ENCODE measurements around the gene IL4.
"Not testable (repeated sequence)": the region's sequence is repeated elsewhere in the genome, so short reads cannot be mapped to it uniquely, and the experiment has no call there.

The IL4 gene

GRCh38 chr5:132673939-132674630 is at the start of gene IL4:
IL4 (plus strand) TSS chr5:132673989; CDS start chr5:132674051, 62 bp downstream.
- DNase-seq, result peak; percentile 18

GRCh38 chr5:132627470-132627869 is 46.3 kb upstream of the IL4 start:
- DNase-seq, result no peak

DNA sequence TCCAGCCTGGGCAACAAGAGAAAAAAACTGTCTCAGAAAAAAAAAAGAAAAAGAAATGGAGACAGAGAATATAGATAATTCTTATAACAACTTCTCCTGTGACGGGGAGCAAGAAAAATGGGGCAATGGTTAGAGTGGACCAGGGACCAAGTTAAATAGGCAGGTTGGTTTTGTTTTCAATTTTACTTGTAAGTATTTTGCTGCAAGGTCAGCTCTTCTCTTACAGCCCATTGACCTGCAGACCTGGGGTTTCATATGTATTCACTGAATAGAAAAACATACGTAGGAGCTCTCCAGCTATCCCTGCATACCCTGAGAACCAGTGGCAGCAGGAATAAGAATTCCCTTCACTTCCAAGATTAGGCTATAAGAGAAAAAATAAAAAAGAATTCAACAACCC is 45.0 kb upstream of the IL4 start:
- DNase-seq, result no peak

DNA sequence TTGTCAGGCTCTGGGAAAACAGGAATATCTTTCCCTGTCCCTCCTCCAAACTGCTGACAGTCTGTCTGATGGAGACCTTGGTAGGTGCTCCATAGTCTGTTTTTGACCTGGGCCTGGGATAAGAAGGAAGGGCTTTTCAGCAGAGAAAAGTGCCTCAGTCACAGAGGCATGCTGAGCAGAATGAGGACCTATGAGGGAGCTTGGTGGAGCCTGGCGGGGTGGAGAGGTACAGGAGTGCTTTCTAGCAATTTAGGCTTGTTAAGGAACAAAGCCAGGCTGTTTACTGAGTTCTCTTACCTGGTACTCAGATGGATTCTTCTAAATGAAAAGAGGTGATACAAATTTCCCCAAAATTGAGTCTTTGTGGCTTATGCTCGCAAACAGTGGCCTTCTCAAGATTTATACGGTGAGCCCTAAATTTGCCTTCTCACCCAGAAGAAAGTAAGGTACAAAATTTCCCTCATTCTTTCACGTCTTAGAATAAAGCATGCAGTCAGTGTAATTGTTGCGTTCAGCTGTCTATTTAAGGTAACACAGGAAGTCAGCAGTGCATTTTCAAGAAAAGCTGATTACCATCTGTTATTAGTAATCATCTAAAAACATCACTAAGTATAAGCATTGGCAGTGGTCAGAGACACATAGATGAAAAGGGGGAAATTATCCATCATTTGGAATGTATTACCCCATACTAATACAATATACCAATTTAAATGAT is 44.4 kb upstream of the IL4 start:
- peak; percentile 25 for DNase-seq

DNA sequence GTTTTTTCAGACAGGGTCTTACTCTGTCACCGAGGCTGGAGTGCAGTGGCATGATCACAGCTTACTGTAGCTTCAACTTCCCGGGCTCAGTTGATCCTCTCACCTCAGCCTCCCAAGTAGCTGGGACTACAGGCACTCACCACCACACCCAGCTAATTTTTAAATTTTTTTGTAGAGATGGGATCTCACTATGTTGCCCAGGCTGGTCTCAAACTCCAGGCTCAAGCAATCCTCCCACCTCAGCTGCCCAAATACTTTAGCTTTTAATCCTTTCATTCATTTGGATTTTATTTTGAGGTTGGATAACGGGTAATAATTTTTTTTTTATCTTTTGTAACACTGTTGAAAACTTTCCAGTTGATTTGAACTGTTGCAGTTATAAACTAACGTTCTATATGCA is 40.2 kb upstream of the IL4 start:
- not testable (repeated sequence) for DNase-seq

- DNase-seq, result no peak
Measured at GRCh38 chr5:132635873-132636272, 37.9 kb upstream of the IL4 start.

DNA sequence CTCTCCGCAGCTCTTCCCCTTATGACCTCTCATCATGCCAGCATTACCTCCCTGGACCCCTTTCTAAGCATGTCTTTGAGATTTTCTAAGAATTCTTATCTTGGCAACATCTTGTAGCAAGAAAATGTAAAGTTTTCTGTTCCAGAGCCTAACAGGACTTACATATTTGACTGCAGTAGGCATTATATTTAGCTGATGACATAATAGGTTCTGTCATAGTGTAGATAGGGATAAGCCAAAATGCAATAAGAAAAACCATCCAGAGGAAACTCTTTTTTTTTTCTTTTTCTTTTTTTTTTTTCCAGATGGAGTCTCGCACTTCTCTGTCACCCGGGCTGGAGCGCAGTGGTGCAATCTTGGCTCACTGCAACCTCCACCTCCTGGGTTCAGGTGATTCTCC is 36.5 kb upstream of the IL4 start:
- no peak for DNase-seq

DNA sequence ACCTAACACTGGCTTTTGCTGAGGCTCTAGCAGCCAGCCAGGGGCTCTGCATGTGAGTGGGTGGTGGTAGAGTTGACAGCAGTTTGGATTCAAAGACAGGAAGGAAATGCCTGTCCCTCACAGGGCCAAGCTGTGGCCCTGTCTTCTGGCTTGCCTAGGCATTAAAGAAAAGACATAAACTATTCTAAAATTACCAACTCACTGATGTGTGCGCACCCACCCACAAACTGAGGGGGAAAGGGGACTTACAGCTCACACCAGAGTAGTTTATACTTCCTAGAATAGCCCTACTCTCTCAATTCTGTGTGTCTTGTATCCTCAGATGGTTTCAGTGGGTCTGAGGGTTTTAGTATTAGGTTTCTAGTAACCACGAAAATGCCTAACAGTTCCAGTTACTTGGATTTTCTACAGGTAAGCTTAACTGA is 34.1 kb upstream of the IL4 start:
- DNase-seq, result no peak

- DNase-seq, result no peak
Measured at GRCh38 chr5:132640613-132641012, 33.2 kb upstream of the IL4 start.

GRCh38 chr5:132641241-132641723 is 32.5 kb upstream of the IL4 start:
- DNase-seq, result no peak

GRCh38 chr5:132641841-132642240 is 31.9 kb upstream of the IL4 start:
- no peak for DNase-seq

GRCh38 chr5:132644177-132644576 is 29.6 kb upstream of the IL4 start:
- no peak for DNase-seq

DNA sequence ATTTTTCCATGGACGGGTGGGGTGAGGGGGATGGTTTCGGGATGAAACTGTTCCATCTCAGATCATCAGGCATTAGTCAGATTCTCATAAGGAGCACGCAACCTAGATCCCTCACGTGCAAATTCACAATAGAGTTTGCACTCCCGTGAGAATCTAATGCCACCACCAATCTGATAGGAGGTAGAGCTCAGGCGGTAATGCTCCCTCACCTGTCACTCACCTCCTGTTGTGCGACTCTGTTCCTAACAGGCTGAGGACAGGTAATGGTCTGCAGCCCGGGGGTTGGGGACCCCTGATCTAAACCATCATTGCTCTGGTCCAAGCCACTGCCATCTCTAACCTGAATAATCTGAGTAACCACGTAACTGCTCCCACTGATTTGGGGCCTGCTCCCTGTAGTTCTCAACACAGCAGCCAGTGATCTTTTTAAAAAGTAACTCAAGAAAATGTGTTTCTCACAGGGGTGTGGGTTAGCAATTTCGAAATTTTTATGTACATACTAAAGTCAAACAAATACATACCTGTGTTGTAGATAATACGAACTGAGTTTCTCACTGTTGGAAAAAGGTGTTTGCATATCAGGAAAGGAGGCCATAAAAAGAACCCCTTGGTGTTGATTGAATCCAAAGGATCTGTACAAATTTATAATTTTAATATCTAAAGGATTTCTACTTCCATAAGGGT is 27.1 kb upstream of the IL4 start:
- DNase-seq, result no peak

- DNase-seq, result no peak
Measured at GRCh38 chr5:132647473-132647872, 26.3 kb upstream of the IL4 start.

DNA sequence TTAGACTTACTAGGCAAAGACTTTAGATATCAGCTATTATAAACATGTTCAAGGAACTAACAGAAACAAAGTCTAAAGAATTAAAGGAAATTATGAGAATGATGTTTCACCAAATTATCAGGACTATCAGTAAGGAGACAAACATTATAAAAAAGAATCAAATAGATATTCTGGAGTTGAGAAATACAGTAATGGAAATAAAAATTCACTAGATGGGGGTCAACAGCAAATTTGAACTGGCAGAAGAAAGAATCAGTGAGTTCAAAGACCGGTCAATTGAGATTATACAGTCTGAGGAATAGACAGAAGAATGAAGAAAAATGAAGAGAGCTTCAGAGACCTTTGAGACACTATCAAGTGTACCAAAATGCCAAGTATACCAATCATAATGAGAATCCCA is 25.4 kb upstream of the IL4 start:
- DNase-seq, result no peak

DNA sequence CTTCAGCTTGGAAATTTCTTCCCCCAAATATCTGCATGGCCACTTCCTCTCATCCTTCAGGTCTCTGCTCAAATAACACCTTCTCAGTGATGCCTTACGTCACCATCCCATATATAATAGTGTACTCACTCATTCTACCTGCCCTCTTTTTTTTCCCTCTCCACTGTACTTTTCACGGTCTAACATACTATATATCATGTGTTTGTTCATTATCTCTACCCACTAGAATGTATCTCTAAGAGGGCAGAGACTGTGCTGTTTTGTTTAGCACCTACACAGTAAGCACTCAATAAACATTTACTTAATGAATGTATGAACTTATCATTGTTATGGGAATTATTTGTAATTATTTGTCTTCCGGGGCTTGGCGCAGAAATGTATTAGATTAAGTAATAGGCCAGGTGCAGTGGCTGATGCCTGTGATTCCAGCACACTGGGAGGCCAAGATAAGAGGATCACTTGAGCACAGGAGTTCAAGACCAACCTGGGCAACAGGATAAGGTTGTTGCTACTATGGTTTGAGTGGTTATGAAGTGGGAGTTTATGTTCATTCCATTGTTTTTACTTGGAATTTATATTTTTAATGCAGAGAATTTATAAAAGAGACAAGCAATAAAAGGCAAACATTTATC is 21.8 kb upstream of the IL4 start:
- no peak for DNase-seq

GRCh38 chr5:132653716-132654115 is 20.1 kb upstream of the IL4 start:
- no peak for DNase-seq

DNA sequence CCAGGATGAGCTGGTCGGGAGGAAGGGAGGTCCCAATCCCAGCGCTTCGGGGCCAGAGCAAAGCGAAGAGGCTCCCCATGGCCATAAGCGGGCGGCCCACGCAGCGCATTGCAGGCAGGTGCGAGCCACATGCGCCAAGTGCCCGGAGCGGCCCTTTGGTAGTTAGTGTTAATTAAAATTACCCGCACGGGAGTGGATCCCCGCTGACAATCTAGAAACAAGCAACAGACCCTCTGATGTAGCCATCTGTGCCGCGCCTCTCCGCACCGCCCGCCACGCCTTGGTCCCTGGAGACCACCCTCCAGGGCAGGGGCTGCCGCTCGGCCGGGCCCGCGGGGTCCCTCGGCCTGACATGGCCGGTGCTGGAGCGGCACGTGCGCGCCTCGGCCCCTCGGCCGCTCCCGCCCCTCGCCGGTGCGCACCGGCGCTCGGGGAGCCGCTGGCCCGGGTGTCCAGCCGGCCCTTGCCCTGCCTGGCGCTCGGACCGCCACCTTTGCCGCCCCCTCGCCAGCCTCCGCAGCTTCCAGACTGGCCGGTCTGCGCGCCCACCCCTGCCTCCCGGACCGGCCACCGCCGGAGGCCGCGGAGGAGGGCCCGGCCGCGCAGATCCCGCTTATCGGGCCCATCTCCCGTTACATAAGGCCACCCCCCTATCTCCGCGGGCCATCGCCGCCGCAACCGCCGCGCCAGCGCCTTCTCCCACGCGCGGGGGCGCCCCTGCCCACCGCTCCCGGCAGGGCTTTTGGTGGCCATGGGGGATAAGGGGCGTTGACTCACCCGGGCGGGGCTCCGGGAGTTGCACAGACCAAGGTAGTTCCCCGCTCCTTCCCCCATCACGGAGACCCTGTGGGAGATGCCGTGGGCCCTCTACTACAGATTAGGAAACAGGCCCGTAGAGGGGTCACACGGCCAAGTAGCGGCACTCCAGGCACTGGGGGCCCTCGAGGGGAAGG is 17.7 kb upstream of the IL4 start:
- DNase-seq, result peak; percentile 44

DNA sequence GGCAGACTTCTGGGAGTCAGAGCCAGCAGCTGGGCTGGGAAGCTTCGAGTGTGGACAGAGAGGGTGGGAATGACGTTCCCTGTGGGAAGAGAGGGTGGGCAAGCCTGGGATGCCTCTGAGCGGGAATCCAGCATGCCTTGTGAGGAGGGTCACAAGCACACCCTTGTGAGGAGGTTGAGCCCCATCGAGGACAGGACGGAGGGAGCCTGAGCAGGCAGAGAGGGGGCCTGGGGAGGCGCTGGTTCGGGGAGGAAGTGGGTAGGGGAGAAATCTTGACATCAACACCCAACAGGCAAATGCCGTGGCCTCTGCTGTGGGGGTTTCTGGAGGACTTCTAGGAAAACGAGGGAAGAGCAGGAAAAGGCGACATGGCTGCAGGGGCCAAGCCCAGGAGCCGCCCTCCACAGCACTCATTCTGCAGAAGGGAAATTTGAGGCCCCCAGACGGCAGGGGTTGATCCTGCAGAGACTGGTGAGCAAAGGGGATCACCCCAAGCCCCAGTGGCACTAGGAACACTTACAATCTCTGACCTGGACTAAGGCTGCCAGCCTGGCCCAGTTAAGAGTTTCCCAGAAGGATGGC is 16.9 kb upstream of the IL4 start:
- DNase-seq, result no peak

DNA sequence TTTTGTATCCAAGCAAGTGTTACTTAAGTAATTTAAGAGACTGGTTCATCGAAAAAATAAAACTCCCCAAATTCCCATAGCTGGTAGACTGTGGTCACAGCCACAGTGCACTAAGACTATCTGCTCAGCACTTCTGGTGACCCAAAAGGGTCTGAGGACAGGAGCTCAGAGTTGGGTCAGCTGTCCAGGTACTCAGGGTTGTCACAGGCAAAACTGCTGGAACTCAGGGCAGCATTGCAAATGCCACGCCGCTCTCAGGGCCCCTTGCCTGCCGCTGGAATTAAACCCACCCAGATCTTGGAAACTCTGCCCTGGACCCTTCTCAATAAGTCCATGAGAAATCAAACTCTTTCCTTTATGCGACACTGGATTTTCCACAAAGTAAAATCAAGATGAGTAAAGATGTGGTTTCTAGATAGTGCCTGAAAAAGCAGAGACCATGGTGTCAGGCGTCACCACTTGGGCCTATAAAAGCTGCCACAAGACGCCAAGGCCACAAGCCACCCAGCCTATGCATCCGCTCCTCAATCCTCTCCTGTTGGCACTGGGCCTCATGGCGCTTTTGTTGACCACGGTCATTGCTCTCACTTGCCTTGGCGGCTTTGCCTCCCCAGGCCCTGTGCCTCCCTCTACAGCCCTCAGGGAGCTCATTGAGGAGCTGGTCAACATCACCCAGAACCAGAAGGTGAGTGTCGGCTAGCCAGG is 16.0 kb upstream of the IL4 start, which contains the start of gene IL13:
TSS of gene IL13 (plus strand) at position 498 of the 705 bp plus-strand sequence. CDS start at position 512, 14 bp downstream.
- no peak for DNase-seq
